IPS-15b (cell line): ENCODE results near the gene C1orf53.
"Not testable (repeated sequence)": the region's sequence is repeated elsewhere in the genome, so short reads cannot be mapped to it uniquely, and the experiment has no call there.

Experiments used
- H3K27me3 ChIP-seq: one replicate; pipeline ENCODE4 v1.6.1; 2013; ENCODE audit warnings: low read length; ENCODE audit not compliant: control insufficient read depth, insufficient read depth
- H3K36me3 ChIP-seq: one replicate; pipeline ENCODE4 v1.6.1; 2013; ENCODE audit warnings: low read length; ENCODE audit not compliant: control insufficient read depth, insufficient read depth
- H3K4me1 ChIP-seq: one replicate; pipeline ENCODE4 v1.6.1; 2013; ENCODE audit warnings: mild to moderate bottlenecking, low read length; ENCODE audit not compliant: control insufficient read depth, insufficient read depth
- H3K4me3 ChIP-seq: one replicate; pipeline ENCODE4 v1.5.1; 2013; ENCODE audit warnings: low read depth, low read length
- H3K9ac ChIP-seq: one replicate; pipeline ENCODE4 v1.6.1; 2013; ENCODE audit warnings: low read depth, mild to moderate bottlenecking, low read length
- H3K9me3 ChIP-seq: one replicate; pipeline ENCODE4 v1.6.1; 2013; ENCODE audit warnings: mild to moderate bottlenecking, low read length; ENCODE audit not compliant: control insufficient read depth, insufficient read depth

Gene C1orf53

DNA sequence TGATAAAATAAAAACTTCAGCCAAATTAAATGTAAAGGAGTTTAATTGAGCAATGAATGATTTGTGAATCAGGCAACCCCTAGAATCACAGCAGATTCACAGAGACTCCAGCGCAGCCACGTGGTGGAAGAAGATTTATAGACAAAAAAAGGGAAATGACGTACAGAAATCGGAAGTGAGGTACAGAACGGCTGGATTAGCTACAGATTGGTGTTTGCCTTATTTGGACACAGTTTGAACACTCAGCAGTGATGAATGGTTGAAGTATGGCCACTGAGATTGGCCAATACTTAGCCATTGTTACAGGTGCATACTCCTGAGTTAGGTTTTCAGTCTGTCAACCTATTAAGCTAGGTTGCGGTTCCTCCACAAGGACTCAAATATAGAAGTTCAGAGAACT lies 51.0 kb downstream of the C1orf53 start:
- not testable (repeated sequence) for H3K4me3 ChIP-seq, H3K27me3 ChIP-seq, H3K9me3 ChIP-seq, H3K36me3 ChIP-seq, H3K4me1 ChIP-seq, H3K9ac ChIP-seq

DNA sequence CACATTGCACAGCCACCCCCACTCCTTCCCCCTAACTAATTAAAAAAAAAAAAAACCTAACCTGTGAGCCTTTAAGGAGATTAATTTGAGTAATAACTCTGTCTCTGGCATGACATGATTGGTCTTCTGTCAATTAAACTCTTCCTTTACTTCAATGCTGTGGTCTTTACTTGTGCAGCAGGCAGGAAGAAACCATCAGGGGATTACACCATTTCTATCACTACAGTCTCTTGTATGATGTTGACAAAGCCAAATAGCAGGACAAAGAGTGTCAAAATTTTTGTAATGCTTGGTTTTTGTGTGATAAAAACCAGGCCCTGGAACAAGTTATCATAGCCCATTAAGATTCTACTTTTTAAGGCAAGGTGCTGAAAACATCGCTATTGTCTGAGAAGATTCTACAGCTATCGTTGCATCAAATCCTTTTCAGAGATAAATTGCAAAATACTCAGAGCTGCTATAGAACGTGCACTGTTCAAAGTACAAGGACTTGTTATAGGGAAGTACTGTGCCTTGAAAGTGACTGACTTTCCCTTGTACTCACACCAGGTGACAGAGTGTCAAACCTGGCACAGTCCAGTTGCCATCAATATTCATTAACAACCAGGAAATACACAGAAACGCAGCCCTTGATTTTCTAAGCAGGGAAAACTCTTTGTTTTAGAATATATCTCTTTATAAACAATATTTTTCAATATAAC lies 52.4 kb downstream of the C1orf53 start:
- Histone ChIP-seq H3K9ac (no peak overlapping the region), H3K9me3 (no peaks in the 10 kb centered on the region), H3K4me1 (no peaks in the 10 kb centered on the region), H3K4me3 (no peak overlapping the region), H3K36me3 (no peaks in the 10 kb centered on the region), H3K27me3 (no peaks in the 10 kb centered on the region)

DNA sequence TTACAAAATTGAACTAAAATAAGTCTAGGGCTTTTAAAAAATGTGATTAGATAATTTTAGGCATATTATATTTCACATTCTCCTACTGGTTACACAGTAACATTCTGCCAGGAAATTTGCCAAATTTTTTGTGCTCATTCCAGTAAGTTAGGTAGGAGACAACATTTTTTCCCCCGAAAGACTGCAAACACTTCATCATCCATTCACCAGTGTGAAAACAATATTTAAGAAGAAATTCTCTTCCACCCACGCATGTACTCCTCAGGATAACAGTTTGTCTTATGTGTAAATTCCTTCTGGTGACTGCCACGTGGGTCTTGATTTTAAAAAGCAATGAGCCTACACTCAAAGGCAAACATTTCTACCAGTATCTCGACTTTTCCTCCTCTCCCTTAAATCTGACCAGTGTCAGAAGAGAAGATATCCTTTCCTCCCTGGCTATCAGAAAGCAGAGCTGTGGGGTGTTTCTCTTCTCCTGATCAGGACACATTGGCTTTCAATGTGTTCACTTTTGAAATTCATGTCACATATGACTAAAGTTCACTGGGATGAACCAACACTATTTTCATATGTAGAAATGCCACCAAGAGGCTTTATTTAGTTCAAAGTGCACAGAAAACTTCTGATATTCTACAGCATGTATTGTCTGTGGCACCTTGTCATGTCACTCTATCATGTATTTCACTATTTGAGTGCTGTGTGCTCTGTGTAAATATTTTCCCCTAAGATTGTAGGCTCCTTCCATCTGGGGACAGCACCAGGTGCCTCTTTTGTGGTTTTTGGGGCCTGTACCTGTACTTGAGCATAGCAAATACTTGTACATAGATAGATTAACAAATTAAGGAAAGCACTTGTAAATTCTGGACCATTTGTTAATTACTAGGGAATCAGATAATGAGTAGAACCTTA lies 53.3 kb downstream of the C1orf53 start:
- Histone ChIP-seq H3K9ac (no peak overlapping the region), H3K4me3 (no peak overlapping the region), H3K36me3 (no peaks in the 10 kb centered on the region), H3K27me3 (no peaks in the 10 kb centered on the region), H3K9me3 (no peaks in the 10 kb centered on the region), H3K4me1 (no peaks in the 10 kb centered on the region)
